ENCODE results near the gene AHNAK.

Gene AHNAK

GRCh38 chr11:62491571-62492329 lies 54.9 kb downstream of the AHNAK start:
- Histone ChIP-seq H3K36me3 (ENCODE audit: control insufficient read depth, insufficient read depth, low read length) (no peaks in the 10 kb centered on the region), H3K4me2 (ENCODE audit: low read length) (no peak overlapping the region), H4K8ac (ENCODE audit: low read depth, low read length) (no peak overlapping the region), H3K4me3 (ENCODE audit: low read length) (no peak overlapping the region), H3K27ac (ENCODE audit: low read depth, low read length) (peak overlapping the region; percentile 66), H2AK5ac (ENCODE audit: low read length) (no peak overlapping the region), H3K79me1 (ENCODE audit: low read length) (no peaks in the 10 kb centered on the region), H3K23ac (ENCODE audit: low read length) (no peak overlapping the region), H4K5ac (ENCODE audit: low read length) (no peak overlapping the region), H3K79me2 (ENCODE audit: control insufficient read depth, insufficient read depth, low read length) (no peaks in the 10 kb centered on the region), H3K4ac (ENCODE audit: low read depth, low read length) (no peak overlapping the region), H2BK5ac (ENCODE audit: low read length) (no peak overlapping the region), H3K27me3 (ENCODE audit: insufficient read depth, low read length, poor library complexity) (no peaks in the 10 kb centered on the region), H3K9ac (ENCODE audit: low read length) (no peak overlapping the region), H3K18ac (ENCODE audit: low read length) (no peak overlapping the region), H2BK15ac (replicated peaks; ENCODE audit: low read depth) (no peak overlapping the region), H3K56ac (ENCODE audit: low read length) (no peak overlapping the region), H3K4me1 (ENCODE audit: control insufficient read depth, low read depth, low read length) (no peaks in the 10 kb centered on the region), H2BK120ac (ENCODE audit: low read depth, low read length) (no peak overlapping the region)
- WGBS (ENCODE audit: extremely low coverage, insufficient coverage, low lambda C conversion rate), result no CpG with 5 or more reads among the region's 9 CpGs
- DNase-seq, result peak; percentile 60

GRCh38 chr11:62489204-62489603 lies 57.4 kb downstream of the AHNAK start:
- DNase-seq, result no peak
- Histone ChIP-seq H2BK15ac (replicated peaks; ENCODE audit: low read depth) (no peak overlapping the region), H3K79me1 (ENCODE audit: low read length) (no peaks in the 10 kb centered on the region), H3K79me2 (ENCODE audit: control insufficient read depth, insufficient read depth, low read length) (no peaks in the 10 kb centered on the region), H3K4me1 (ENCODE audit: control insufficient read depth, low read depth, low read length) (no peaks in the 10 kb centered on the region), H3K23ac (ENCODE audit: low read length) (no peak overlapping the region), H3K9ac (ENCODE audit: low read length) (no peak overlapping the region), H3K27me3 (ENCODE audit: insufficient read depth, low read length, poor library complexity) (no peaks in the 10 kb centered on the region), H3K18ac (ENCODE audit: low read length) (no peak overlapping the region), H3K4ac (ENCODE audit: low read depth, low read length) (no peak overlapping the region), H2BK5ac (ENCODE audit: low read length) (no peak overlapping the region), H4K5ac (ENCODE audit: low read length) (no peak overlapping the region), H3K36me3 (ENCODE audit: control insufficient read depth, insufficient read depth, low read length) (no peaks in the 10 kb centered on the region), H3K4me2 (ENCODE audit: low read length) (no peak overlapping the region), H3K56ac (ENCODE audit: low read length) (no peak overlapping the region), H2AK5ac (ENCODE audit: low read length) (no peak overlapping the region), H3K27ac (ENCODE audit: low read depth, low read length) (no peak overlapping the region), H4K8ac (ENCODE audit: low read depth, low read length) (no peak overlapping the region), H2BK120ac (ENCODE audit: low read depth, low read length) (no peak overlapping the region), H3K4me3 (ENCODE audit: low read length) (no peak overlapping the region)
- no CpG with 5 or more reads among the region's 4 CpGs for WGBS (ENCODE audit: extremely low coverage, insufficient coverage, low lambda C conversion rate)

GRCh38 chr11:62487738-62488551 lies 58.7 kb downstream of the AHNAK start:
- Histone ChIP-seq H3K4ac (ENCODE audit: low read depth, low read length) (no peak overlapping the region), H3K18ac (ENCODE audit: low read length) (no peak overlapping the region), H3K27ac (ENCODE audit: low read depth, low read length) (no peak overlapping the region), H3K79me1 (ENCODE audit: low read length) (no peaks in the 10 kb centered on the region), H2BK5ac (ENCODE audit: low read length) (no peak overlapping the region), H4K8ac (ENCODE audit: low read depth, low read length) (no peak overlapping the region), H3K36me3 (ENCODE audit: control insufficient read depth, insufficient read depth, low read length) (no peaks in the 10 kb centered on the region), H3K4me1 (ENCODE audit: control insufficient read depth, low read depth, low read length) (no peaks in the 10 kb centered on the region), H2AK5ac (ENCODE audit: low read length) (no peak overlapping the region), H3K4me2 (ENCODE audit: low read length) (no peak overlapping the region), H4K5ac (ENCODE audit: low read length) (no peak overlapping the region), H3K27me3 (ENCODE audit: insufficient read depth, low read length, poor library complexity) (no peaks in the 10 kb centered on the region), H2BK120ac (ENCODE audit: low read depth, low read length) (no peak overlapping the region), H2BK15ac (replicated peaks; ENCODE audit: low read depth) (no peak overlapping the region), H3K9ac (ENCODE audit: low read length) (no peak overlapping the region), H3K79me2 (ENCODE audit: control insufficient read depth, insufficient read depth, low read length) (no peaks in the 10 kb centered on the region), H3K56ac (ENCODE audit: low read length) (no peak overlapping the region), H3K4me3 (ENCODE audit: low read length) (no peak overlapping the region), H3K23ac (ENCODE audit: low read length) (no peak overlapping the region)
- DNase-seq, result no peak
- no CpG with 5 or more reads among the region's 19 CpGs for whole genome bisulfite sequencing (ENCODE audit: extremely low coverage, insufficient coverage, low lambda C conversion rate)

- Histone ChIP-seq H3K79me1 (ENCODE audit: low read length) (no peaks in the 10 kb centered on the region), H3K9ac (ENCODE audit: low read length) (no peak overlapping the region), H4K8ac (ENCODE audit: low read depth, low read length) (no peak overlapping the region), H3K4ac (ENCODE audit: low read depth, low read length) (no peak overlapping the region), H4K5ac (ENCODE audit: low read length) (no peak overlapping the region), H3K79me2 (ENCODE audit: control insufficient read depth, insufficient read depth, low read length) (no peaks in the 10 kb centered on the region), H3K56ac (ENCODE audit: low read length) (no peak overlapping the region), H2BK15ac (replicated peaks; ENCODE audit: low read depth) (no peak overlapping the region), H3K36me3 (ENCODE audit: control insufficient read depth, insufficient read depth, low read length) (no peaks in the 10 kb centered on the region), H3K27ac (ENCODE audit: low read depth, low read length) (no peak overlapping the region), H3K4me2 (ENCODE audit: low read length) (no peak overlapping the region), H3K4me3 (ENCODE audit: low read length) (no peak overlapping the region), H3K23ac (ENCODE audit: low read length) (no peak overlapping the region), H2AK5ac (ENCODE audit: low read length) (no peak overlapping the region), H3K18ac (ENCODE audit: low read length) (no peak overlapping the region), H3K4me1 (ENCODE audit: control insufficient read depth, low read depth, low read length) (no peaks in the 10 kb centered on the region), H3K27me3 (ENCODE audit: insufficient read depth, low read length, poor library complexity) (no peaks in the 10 kb centered on the region), H2BK120ac (ENCODE audit: low read depth, low read length) (no peak overlapping the region), H2BK5ac (ENCODE audit: low read length) (no peak overlapping the region)
- no peak for DNase-seq
- WGBS (ENCODE audit: extremely low coverage, insufficient coverage, low lambda C conversion rate), result no CpG with 5 or more reads among the region's 8 CpGs
Observed at GRCh38 chr11:62487136-62487535, 59.5 kb downstream of the AHNAK start.

GRCh38 chr11:62484352-62484751 lies 62.3 kb downstream of the AHNAK start:
- Histone ChIP-seq H2BK15ac (replicated peaks; ENCODE audit: low read depth) (no peak overlapping the region), H3K9ac (ENCODE audit: low read length) (no peak overlapping the region), H3K18ac (ENCODE audit: low read length) (no peak overlapping the region), H4K5ac (ENCODE audit: low read length) (no peak overlapping the region), H3K56ac (ENCODE audit: low read length) (no peak overlapping the region), H3K27ac (ENCODE audit: low read depth, low read length) (no peak overlapping the region), H3K4me3 (ENCODE audit: low read length) (no peak overlapping the region), H3K4ac (ENCODE audit: low read depth, low read length) (no peak overlapping the region), H2AK5ac (ENCODE audit: low read length) (no peak overlapping the region), H3K4me2 (ENCODE audit: low read length) (no peak overlapping the region), H2BK5ac (ENCODE audit: low read length) (no peak overlapping the region), H3K79me2 (ENCODE audit: control insufficient read depth, insufficient read depth, low read length) (no peaks in the 10 kb centered on the region), H3K79me1 (ENCODE audit: low read length) (no peaks in the 10 kb centered on the region), H3K23ac (ENCODE audit: low read length) (no peak overlapping the region), H3K4me1 (ENCODE audit: control insufficient read depth, low read depth, low read length) (no peaks in the 10 kb centered on the region), H3K27me3 (ENCODE audit: insufficient read depth, low read length, poor library complexity) (no peaks in the 10 kb centered on the region), H4K8ac (ENCODE audit: low read depth, low read length) (no peak overlapping the region), H2BK120ac (ENCODE audit: low read depth, low read length) (no peak overlapping the region), H3K36me3 (ENCODE audit: control insufficient read depth, insufficient read depth, low read length) (no peaks in the 10 kb centered on the region)
- peak; percentile 74 for DNase-seq
- WGBS (ENCODE audit: extremely low coverage, insufficient coverage, low lambda C conversion rate), result no CpG with 5 or more reads among the region's 6 CpGs
